ENCODE data around the gene SCAPER. TPM values are rescaled to one million over a fixed set of nuclear protein-coding genes. Genes with fewer than 3 reads are reported as not detected.

The SCAPER gene
- total RNA-seq, 1 experiment from 2014 or later: 10.3 TPM

DNA sequence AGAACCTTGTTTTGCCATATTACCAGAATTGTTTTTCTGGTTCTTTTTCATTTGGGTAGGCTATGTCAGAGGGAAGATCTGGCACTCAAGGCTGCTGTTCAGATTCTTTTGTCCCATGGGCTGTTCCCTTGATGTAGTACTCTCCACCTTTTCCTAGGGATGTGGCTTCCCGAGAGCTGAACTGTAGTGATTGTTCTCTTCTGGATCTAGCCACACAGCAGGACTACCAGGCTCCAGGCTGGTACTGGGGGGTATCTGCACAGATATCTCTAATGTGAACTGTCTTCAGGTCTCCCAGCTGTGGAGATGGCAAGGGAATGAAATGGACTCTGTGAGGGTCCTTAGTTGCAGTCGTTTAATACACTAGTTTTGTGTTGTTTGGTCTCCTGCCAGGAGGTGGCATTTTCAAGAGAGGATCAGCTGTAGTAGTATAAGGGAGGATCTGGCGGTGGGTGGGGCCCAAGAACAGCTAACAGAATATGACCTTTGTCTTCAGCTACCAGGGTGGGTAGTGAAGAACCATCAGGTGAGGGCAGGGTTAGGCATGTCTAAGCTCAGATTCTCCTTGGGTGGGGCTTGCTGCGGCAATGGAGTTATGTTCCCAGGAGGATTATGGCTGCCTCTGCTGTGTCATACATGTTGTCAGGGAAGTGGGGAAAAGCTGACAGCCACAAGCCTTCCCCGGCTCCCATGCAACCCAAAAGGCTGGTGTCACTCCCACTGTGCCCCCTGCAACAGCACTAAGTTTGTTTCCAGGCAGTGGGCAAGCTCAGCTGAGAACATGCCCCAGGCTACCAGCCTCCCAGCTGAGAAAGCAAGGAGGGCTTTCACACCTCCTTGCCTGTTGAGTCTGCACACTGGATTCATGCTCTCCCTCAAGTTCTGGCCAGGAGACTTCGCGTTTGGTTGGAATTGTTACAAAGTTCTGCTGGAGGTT, 316.1 kb downstream of the SCAPER start:
- Mint-ChIP-seq H3K36me3 (no peaks in the 10 kb centered on the region), H3K9me3 (no peaks in the 10 kb centered on the region), H3K4me3 (no peak overlapping the region), H3K27me3 (ENCODE audit: low read depth) (no peaks in the 10 kb centered on the region), H3K4me1 (no peaks in the 10 kb centered on the region), H3K27ac (no peak overlapping the region)
- ChIA-PET CTCF (no interaction called here), POLR2A (no interaction called here)
- DNase-seq (ENCODE audit: low spot score) (no peak), ATAC-seq (peak; percentile 55)
- TF ChIP-seq SP1 (CRISPR knock-in tag; conservative IDR thresholded peaks at IDR 0.05) (no peak), TEAD4 (CRISPR knock-in tag; IDR thresholded peaks at IDR 0.05) (no peak), GRHL2 (CRISPR knock-in tag; IDR thresholded peaks at IDR 0.05; ENCODE audit: insufficient replicate concordance, severe bottlenecking) (no peak), MLX (CRISPR knock-in tag; IDR thresholded peaks at IDR 0.05) (no peak), ZNF423 (CRISPR knock-in tag; IDR thresholded peaks at IDR 0.05) (no peak), TP53 (CRISPR knock-in tag; IDR thresholded peaks at IDR 0.05) (no peak), ZMAT4 (CRISPR knock-in tag; IDR thresholded peaks at IDR 0.05) (no peak), ZBTB21 (CRISPR knock-in tag; IDR thresholded peaks at IDR 0.05; ENCODE audit: borderline replicate concordance) (no peak), NFYB (CRISPR knock-in tag; conservative IDR thresholded peaks at IDR 0.05; ENCODE audit: low read depth) (no peak), FOXK1 (CRISPR knock-in tag; IDR thresholded peaks at IDR 0.05) (no peak), ESRRA (CRISPR knock-in tag; IDR thresholded peaks at IDR 0.05; ENCODE audit: borderline replicate concordance) (no peak), GTF2I (CRISPR knock-in tag; conservative IDR thresholded peaks at IDR 0.05) (no peak), PRRX2 (CRISPR knock-in tag; IDR thresholded peaks at IDR 0.05) (no peak), HMGA2 (CRISPR knock-in tag; IDR thresholded peaks at IDR 0.05) (no peak), CREB1 (CRISPR knock-in tag; IDR thresholded peaks at IDR 0.05) (no peak), IRF1 (CRISPR knock-in tag; IDR thresholded peaks at IDR 0.05) (no peak)
- TF ChIP-seq, protein P1, sequence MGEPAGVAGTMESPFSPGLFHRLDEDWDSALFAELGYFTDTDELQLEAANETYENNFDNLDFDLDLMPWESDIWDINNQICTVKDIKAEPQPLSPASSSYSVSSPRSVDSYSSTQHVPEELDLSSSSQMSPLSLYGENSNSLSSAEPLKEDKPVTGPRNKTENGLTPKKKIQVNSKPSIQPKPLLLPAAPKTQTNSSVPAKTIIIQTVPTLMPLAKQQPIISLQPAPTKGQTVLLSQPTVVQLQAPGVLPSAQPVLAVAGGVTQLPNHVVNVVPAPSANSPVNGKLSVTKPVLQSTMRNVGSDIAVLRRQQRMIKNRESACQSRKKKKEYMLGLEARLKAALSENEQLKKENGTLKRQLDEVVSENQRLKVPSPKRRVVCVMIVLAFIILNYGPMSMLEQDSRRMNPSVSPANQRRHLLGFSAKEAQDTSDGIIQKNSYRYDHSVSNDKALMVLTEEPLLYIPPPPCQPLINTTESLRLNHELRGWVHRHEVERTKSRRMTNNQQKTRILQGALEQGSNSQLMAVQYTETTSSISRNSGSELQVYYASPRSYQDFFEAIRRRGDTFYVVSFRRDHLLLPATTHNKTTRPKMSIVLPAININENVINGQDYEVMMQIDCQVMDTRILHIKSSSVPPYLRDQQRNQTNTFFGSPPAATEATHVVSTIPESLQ (CRISPR knock-in tag; IDR thresholded peaks at IDR 0.05): no peak
- TF ChIP-seq, protein P2, sequence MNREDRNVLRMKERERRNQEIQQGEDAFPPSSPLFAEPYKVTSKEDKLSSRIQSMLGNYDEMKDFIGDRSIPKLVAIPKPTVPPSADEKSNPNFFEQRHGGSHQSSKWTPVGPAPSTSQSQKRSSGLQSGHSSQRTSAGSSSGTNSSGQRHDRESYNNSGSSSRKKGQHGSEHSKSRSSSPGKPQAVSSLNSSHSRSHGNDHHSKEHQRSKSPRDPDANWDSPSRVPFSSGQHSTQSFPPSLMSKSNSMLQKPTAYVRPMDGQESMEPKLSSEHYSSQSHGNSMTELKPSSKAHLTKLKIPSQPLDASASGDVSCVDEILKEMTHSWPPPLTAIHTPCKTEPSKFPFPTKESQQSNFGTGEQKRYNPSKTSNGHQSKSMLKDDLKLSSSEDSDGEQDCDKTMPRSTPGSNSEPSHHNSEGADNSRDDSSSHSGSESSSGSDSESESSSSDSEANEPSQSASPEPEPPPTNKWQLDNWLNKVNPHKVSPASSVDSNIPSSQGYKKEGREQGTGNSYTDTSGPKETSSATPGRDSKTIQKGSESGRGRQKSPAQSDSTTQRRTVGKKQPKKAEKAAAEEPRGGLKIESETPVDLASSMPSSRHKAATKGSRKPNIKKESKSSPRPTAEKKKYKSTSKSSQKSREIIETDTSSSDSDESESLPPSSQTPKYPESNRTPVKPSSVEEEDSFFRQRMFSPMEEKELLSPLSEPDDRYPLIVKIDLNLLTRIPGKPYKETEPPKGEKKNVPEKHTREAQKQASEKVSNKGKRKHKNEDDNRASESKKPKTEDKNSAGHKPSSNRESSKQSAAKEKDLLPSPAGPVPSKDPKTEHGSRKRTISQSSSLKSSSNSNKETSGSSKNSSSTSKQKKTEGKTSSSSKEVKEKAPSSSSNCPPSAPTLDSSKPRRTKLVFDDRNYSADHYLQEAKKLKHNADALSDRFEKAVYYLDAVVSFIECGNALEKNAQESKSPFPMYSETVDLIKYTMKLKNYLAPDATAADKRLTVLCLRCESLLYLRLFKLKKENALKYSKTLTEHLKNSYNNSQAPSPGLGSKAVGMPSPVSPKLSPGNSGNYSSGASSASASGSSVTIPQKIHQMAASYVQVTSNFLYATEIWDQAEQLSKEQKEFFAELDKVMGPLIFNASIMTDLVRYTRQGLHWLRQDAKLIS (CRISPR knock-in tag; IDR thresholded peaks at IDR 0.05; ENCODE audit: borderline replicate concordance): no peak
- TF ChIP-seq, protein P3, sequence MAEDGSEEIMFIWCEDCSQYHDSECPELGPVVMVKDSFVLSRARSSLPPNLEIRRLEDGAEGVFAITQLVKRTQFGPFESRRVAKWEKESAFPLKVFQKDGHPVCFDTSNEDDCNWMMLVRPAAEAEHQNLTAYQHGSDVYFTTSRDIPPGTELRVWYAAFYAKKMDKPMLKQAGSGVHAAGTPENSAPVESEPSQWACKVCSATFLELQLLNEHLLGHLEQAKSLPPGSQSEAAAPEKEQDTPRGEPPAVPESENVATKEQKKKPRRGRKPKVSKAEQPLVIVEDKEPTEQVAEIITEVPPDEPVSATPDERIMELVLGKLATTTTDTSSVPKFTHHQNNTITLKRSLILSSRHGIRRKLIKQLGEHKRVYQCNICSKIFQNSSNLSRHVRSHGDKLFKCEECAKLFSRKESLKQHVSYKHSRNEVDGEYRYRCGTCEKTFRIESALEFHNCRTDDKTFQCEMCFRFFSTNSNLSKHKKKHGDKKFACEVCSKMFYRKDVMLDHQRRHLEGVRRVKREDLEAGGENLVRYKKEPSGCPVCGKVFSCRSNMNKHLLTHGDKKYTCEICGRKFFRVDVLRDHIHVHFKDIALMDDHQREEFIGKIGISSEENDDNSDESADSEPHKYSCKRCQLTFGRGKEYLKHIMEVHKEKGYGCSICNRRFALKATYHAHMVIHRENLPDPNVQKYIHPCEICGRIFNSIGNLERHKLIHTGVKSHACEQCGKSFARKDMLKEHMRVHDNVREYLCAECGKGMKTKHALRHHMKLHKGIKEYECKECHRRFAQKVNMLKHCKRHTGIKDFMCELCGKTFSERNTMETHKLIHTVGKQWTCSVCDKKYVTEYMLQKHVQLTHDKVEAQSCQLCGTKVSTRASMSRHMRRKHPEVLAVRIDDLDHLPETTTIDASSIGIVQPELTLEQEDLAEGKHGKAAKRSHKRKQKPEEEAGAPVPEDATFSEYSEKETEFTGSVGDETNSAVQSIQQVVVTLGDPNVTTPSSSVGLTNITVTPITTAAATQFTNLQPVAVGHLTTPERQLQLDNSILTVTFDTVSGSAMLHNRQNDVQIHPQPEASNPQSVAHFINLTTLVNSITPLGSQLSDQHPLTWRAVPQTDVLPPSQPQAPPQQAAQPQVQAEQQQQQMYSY (CRISPR knock-in tag; IDR thresholded peaks at IDR 0.05): no peak

Measured in WTC11 (cell line).